ENCODE results near the gene PYGM. TPM values are rescaled to one million over a fixed set of nuclear protein-coding genes. Genes with fewer than 3 reads are reported as not detected.
A peak's percentile ranks its signal among the peaks of the same experiment; 100 is the strongest.

The PYGM gene
- total RNA-seq, 1 donor from 2014 or later: 5.5 TPM

DNA sequence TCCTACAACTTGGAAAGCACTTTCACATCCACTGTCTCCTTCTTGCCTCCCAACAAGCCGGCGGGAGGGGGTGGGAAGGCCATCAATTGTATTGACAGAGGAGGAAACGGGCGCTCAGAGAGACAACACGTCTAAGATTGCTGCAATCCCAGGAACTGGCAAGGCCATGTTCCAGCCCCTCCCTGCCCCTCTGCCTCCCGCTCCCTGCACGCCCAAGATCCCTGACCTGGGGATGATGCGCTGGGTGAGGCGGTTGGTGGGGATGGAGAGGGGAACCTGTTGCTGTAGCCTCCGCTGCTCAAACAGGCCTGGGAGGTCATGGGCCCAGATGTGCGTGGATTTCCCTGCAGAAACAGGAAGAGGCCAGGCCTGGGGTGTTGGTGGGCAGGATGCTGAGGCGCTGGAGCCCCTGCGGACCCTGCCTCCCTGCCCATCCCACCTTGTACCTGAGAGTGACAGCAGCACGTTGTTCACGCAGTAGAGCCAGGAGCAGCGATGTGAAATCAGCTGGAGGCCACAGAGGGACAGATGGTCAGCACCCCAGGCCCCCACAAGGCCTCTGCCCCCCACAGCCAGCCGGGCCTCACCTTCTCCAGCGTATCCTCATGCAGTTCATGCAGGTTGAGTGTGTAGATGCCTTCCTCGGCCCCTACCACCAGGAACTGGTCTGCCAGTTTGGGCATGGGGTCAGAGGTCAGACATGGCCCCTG is 36.4 kb upstream of the PYGM start:
- Mint-ChIP-seq H3K9me3 (ENCODE audit: unreplicated experiment) (no peaks in the 10 kb centered on the region), H3K4me1 (ENCODE audit: low read depth, unreplicated experiment) (peaks cover 4% of the 10 kb centered on the region), H3K36me3 (ENCODE audit: unreplicated experiment) (no peaks in the 10 kb centered on the region), H3K27ac (ENCODE audit: unreplicated experiment) (no peak overlapping the region), H3K27me3 (ENCODE audit: unreplicated experiment) (peaks cover 18% of the 10 kb centered on the region), H3K4me3 (ENCODE audit: unreplicated experiment) (no peak overlapping the region)
- TF ChIP-seq, protein P1, sequence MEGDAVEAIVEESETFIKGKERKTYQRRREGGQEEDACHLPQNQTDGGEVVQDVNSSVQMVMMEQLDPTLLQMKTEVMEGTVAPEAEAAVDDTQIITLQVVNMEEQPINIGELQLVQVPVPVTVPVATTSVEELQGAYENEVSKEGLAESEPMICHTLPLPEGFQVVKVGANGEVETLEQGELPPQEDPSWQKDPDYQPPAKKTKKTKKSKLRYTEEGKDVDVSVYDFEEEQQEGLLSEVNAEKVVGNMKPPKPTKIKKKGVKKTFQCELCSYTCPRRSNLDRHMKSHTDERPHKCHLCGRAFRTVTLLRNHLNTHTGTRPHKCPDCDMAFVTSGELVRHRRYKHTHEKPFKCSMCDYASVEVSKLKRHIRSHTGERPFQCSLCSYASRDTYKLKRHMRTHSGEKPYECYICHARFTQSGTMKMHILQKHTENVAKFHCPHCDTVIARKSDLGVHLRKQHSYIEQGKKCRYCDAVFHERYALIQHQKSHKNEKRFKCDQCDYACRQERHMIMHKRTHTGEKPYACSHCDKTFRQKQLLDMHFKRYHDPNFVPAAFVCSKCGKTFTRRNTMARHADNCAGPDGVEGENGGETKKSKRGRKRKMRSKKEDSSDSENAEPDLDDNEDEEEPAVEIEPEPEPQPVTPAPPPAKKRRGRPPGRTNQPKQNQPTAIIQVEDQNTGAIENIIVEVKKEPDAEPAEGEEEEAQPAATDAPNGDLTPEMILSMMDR (IDR thresholded peaks at IDR 0.05; ENCODE audit: partially characterized antibody, unreplicated experiment): no peak
- DNase-seq: no peak

DNA sequence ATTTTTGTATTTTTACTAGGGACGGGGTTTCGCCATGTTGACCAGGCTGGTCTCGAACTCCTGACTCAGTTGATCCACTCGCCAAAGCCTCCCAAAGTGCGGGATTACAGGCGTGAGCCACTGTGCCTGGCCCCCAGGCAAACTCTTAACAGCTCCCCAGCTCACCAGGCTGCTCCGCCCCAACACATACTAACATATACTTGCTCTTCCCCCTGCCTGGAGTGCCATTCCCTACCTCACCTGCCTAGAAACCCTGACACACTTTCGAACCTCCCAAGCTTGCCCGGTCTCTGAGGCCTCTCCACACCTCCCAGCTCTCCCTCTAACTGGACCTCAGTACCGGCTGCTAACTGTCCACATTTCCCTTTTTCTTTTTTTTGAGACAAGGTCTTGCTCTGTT is 34.8 kb upstream of the PYGM start:
- Mint-ChIP-seq H3K27ac (ENCODE audit: unreplicated experiment) (no peak overlapping the region), H3K9me3 (ENCODE audit: unreplicated experiment) (no peaks in the 10 kb centered on the region), H3K4me1 (ENCODE audit: low read depth, unreplicated experiment) (peaks cover 1% of the 10 kb centered on the region), H3K27me3 (ENCODE audit: unreplicated experiment) (peaks cover 16% of the 10 kb centered on the region), H3K4me3 (ENCODE audit: unreplicated experiment) (peak overlapping the region; percentile 52), H3K36me3 (ENCODE audit: unreplicated experiment) (no peaks in the 10 kb centered on the region)
- TF ChIP-seq, protein P1 (IDR thresholded peaks at IDR 0.05; ENCODE audit: partially characterized antibody, unreplicated experiment): no peak
- DNase-seq: no peak

DNA sequence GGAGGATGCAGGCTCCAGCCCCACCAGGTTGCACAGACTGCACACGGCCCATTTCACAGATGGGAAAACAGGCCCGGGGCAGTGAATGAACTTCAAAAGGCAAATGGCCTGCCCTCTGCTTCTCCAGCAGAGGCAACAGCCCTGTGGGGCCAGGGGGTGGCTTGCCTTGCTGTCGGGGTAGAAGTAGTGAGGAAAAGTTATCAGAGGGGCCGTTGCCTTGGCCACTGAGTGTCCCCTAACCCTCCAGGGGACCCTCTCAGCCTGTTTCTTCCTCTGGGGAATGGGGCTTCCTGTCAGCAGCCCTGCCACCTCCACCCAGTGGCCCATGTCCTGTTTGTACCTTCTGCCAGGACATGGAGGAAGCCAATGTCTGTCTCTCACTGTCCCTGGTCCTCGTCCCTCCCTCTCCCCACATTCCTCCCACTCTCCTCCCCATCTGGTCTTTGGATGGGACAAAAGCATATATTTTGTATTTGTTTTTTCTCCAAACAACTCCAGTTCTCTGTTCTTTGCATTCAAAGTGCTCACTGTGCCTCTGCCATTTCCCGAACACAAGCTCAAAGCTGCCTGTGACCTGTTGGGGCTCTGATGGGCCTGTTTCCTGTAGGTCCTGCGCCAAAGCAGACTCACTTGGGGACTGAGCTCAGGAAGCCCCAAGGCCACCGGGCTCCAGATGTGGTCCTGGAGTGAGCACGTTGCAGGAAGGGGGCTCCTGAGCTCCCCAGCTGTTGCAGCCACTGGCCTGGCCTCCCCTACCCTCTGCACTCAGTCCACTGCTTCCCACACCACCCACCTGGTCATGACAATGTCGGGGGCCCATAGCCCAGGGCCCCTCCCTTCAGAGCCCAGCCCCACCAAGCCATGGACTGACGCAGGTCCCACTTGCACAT is 33.7 kb upstream of the PYGM start:
- peak overlapping the region; percentile 5 for H3K4me3 Mint-ChIP-seq (ENCODE audit: unreplicated experiment)

DNA sequence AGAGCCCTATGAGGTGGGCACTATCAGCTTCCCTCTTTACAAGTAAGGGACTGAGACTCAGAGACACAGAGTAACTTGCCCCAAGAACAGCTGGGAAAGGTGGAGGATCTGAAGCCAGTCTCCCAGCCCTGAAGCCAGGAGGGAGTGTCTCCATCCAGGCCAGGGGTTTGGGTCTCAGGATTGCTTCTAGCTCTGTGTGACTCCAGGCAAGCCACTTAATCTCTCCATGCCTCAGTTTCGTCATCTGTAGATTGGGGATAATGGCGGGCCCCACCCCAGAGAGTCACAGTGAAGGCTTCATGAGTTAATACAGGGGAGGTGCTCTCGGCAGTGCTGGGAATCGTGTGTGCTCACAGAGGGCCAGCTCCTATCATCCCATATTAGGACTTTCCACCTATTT is 32.7 kb upstream of the PYGM start:
- Mint-ChIP-seq H3K4me1 (ENCODE audit: low read depth, unreplicated experiment) (no peaks in the 10 kb centered on the region), H3K9me3 (ENCODE audit: unreplicated experiment) (no peaks in the 10 kb centered on the region), H3K27ac (ENCODE audit: unreplicated experiment) (no peak overlapping the region), H3K4me3 (ENCODE audit: unreplicated experiment) (no peak overlapping the region), H3K36me3 (ENCODE audit: unreplicated experiment) (no peaks in the 10 kb centered on the region), H3K27me3 (ENCODE audit: unreplicated experiment) (peaks cover 11% of the 10 kb centered on the region)
- TF ChIP-seq, protein P1 (IDR thresholded peaks at IDR 0.05; ENCODE audit: partially characterized antibody, unreplicated experiment): no peak
- no peak for DNase-seq

More for the DNA sequence above, 33.7 kb upstream of the PYGM start:
- Mint-ChIP-seq H3K9me3 (ENCODE audit: unreplicated experiment) (no peaks in the 10 kb centered on the region), H3K4me1 (ENCODE audit: low read depth, unreplicated experiment) (no peaks in the 10 kb centered on the region), H3K36me3 (ENCODE audit: unreplicated experiment) (no peaks in the 10 kb centered on the region), H3K27ac (ENCODE audit: unreplicated experiment) (no peak overlapping the region), H3K27me3 (ENCODE audit: unreplicated experiment) (peaks cover 12% of the 10 kb centered on the region)
- no peak for DNase-seq
- TF ChIP-seq, protein P1 (IDR thresholded peaks at IDR 0.05; ENCODE audit: partially characterized antibody, unreplicated experiment): no peak
